ENCODE data around the gene CYLD. TPM values are rescaled to one million over a fixed set of nuclear protein-coding genes. Genes with fewer than 3 reads are reported as not detected.

The CYLD gene
- total and polyA plus RNA-seq, 10 of the 15 experiments (the other 5 are each of a cell fraction or from before 2014, with no cell fraction given): 19.2 to 106 (median 46.1) TPM

DNA sequence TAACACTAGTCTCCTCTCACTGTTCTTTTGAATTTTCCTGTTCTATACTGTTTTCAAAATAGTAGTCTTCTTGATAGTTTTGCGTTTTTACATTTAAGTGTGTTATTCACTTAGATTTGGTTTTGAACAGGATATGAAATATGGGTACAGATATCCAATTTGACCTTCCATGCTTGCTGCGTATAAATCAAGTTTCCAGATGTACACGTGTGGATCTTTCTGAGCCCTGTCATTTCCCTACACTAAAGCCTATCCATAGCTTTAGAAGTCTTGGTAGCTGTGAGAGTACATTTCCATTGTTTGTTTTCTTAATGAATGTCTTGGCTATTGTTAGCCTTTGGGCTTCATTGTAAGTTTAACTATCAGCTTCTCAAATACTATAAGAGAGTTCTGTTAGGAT, 20.4 kb downstream of the CYLD start:
- WGBS (ENCODE audit: insufficient coverage, insufficient replicate concordance, low lambda C conversion rate, missing lambda C conversion rate): 99% methylated on average over 3 of the region's 3 CpGs
- Histone ChIP-seq H3K9ac (ENCODE audit: control insufficient read depth, insufficient read depth, low read length) (no peak overlapping the region), H3K4me3 (no peak overlapping the region), H3K27me3 (replicated peaks in 1 of 2; ENCODE audit: control insufficient read depth in 2 of 2, insufficient read depth in 2 of 2, low read length in 1 of 2) (no peaks in the 10 kb centered on the region), H3K9me3 (replicated peaks; ENCODE audit: control insufficient read depth, insufficient read depth, low read length) (peaks cover 20% of the 10 kb centered on the region), H3K27ac (ENCODE audit: control insufficient read depth, insufficient read depth) (no peak overlapping the region), H4K20me1 (ENCODE audit: control insufficient read depth, insufficient read depth) (no peaks in the 10 kb centered on the region), H3K4me2 (ENCODE audit: control insufficient read depth, insufficient read depth) (no peak overlapping the region), H3K79me2 (ENCODE audit: control insufficient read depth, insufficient read depth, low read length) (peaks cover 55% of the 10 kb centered on the region), H3K4me1 (ENCODE audit: control insufficient read depth, insufficient read depth, low read length) (no peaks in the 10 kb centered on the region), H2AFZ (ENCODE audit: control insufficient read depth, low read depth, low read length) (no peak overlapping the region), H3K36me3 (ENCODE audit: control insufficient read depth in 2 of 2, insufficient read depth in 2 of 2, low read length in 1 of 2) (peaks cover 0 to 25% of the 10 kb centered on the region in 2 experiments; a peak in 3 of 4 replicates)
- CTCF ChIA-PET: interaction anchor here (0.7 to 1.4 kb wide), 3 partner anchors 15 to 93 kb away, joined by 3 to 8 read pairs (median 5); no protein-coding TSS in a partner anchor
- no peak for DNase-seq (ENCODE audit: low read depth, low spot score)
- SMC1A ChIA-PET (ENCODE audit: uncharacterized antibody, unreplicated experiment): interaction anchor here (1.0 to 1.6 kb wide), 3 partner anchors 18 to 151 kb away, joined by 3 read pairs; no protein-coding TSS in a partner anchor
- POLR2A ChIA-PET: interaction anchor here (0.7 kb wide), 1 partner anchor 16 kb away, joined by 4 read pairs; no protein-coding TSS in a partner anchor
- in situ Hi-C loops (cut with MboI) (no loop called here), intact Hi-C loops (cut with micrococcal nuclease; ENCODE audit: unreplicated experiment) (no loop called here)
- no peak for ATAC-seq
- RAD21 ChIA-PET (ENCODE audit: unreplicated experiment): interaction anchor here (0.9 kb wide), 1 partner anchor 15 kb away, joined by 4 read pairs; no protein-coding TSS in a partner anchor
- BruUV-seq (replicated peaks): no TSS peak
- FAIRE-seq: no peak
- TF ChIP-seq EZH2 (IDR thresholded peaks at IDR 0.05; ENCODE audit: borderline replicate concordance, control insufficient read depth, low read depth, low read length) (no peak), NFYB (IDR thresholded peaks at IDR 0.05; ENCODE audit: insufficient read depth, low read depth, low read length) (no peak), FOS (IDR thresholded peaks at IDR 0.05; ENCODE audit: borderline replicate concordance, extremely low read depth, insufficient read length) (no peak), POU2F2 (IDR thresholded peaks at IDR 0.05; ENCODE audit: borderline replicate concordance, low read depth, low read length) (no peak), NRF1 (conservative IDR thresholded peaks at IDR 0.05; ENCODE audit: low read depth, low read length) (no peak)
- TF ChIP-seq, protein P1, sequence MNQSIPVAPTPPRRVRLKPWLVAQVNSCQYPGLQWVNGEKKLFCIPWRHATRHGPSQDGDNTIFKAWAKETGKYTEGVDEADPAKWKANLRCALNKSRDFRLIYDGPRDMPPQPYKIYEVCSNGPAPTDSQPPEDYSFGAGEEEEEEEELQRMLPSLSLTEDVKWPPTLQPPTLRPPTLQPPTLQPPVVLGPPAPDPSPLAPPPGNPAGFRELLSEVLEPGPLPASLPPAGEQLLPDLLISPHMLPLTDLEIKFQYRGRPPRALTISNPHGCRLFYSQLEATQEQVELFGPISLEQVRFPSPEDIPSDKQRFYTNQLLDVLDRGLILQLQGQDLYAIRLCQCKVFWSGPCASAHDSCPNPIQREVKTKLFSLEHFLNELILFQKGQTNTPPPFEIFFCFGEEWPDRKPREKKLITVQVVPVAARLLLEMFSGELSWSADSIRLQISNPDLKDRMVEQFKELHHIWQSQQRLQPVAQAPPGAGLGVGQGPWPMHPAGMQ (IDR thresholded peaks at IDR 0.05; ENCODE audit: borderline replicate concordance): no peak
- TF ChIP-seq, protein P2, sequence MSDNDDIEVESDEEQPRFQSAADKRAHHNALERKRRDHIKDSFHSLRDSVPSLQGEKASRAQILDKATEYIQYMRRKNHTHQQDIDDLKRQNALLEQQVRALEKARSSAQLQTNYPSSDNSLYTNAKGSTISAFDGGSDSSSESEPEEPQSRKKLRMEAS (IDR thresholded peaks at IDR 0.05; ENCODE audit: low read depth, low read length): no peak
- TF ChIP-seq, protein P3, sequence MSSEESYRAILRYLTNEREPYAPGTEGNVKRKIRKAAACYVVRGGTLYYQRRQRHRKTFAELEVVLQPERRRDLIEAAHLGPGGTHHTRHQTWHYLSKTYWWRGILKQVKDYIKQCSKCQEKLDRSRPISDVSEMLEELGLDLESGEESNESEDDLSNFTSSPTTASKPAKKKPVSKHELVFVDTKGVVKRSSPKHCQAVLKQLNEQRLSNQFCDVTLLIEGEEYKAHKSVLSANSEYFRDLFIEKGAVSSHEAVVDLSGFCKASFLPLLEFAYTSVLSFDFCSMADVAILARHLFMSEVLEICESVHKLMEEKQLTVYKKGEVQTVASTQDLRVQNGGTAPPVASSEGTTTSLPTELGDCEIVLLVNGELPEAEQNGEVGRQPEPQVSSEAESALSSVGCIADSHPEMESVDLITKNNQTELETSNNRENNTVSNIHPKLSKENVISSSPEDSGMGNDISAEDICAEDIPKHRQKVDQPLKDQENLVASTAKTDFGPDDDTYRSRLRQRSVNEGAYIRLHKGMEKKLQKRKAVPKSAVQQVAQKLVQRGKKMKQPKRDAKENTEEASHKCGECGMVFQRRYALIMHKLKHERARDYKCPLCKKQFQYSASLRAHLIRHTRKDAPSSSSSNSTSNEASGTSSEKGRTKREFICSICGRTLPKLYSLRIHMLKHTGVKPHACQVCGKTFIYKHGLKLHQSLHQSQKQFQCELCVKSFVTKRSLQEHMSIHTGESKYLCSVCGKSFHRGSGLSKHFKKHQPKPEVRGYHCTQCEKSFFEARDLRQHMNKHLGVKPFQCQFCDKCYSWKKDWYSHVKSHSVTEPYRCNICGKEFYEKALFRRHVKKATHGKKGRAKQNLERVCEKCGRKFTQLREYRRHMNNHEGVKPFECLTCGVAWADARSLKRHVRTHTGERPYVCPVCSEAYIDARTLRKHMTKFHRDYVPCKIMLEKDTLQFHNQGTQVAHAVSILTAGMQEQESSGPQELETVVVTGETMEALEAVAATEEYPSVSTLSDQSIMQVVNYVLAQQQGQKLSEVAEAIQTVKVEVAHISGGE (CRISPR knock-in tag; IDR thresholded peaks at IDR 0.05): no peak
- TF ChIP-seq, protein P4, sequence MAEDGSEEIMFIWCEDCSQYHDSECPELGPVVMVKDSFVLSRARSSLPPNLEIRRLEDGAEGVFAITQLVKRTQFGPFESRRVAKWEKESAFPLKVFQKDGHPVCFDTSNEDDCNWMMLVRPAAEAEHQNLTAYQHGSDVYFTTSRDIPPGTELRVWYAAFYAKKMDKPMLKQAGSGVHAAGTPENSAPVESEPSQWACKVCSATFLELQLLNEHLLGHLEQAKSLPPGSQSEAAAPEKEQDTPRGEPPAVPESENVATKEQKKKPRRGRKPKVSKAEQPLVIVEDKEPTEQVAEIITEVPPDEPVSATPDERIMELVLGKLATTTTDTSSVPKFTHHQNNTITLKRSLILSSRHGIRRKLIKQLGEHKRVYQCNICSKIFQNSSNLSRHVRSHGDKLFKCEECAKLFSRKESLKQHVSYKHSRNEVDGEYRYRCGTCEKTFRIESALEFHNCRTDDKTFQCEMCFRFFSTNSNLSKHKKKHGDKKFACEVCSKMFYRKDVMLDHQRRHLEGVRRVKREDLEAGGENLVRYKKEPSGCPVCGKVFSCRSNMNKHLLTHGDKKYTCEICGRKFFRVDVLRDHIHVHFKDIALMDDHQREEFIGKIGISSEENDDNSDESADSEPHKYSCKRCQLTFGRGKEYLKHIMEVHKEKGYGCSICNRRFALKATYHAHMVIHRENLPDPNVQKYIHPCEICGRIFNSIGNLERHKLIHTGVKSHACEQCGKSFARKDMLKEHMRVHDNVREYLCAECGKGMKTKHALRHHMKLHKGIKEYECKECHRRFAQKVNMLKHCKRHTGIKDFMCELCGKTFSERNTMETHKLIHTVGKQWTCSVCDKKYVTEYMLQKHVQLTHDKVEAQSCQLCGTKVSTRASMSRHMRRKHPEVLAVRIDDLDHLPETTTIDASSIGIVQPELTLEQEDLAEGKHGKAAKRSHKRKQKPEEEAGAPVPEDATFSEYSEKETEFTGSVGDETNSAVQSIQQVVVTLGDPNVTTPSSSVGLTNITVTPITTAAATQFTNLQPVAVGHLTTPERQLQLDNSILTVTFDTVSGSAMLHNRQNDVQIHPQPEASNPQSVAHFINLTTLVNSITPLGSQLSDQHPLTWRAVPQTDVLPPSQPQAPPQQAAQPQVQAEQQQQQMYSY (CRISPR knock-in tag; IDR thresholded peaks at IDR 0.05): no peak
- TF ChIP-seq, protein P5, sequence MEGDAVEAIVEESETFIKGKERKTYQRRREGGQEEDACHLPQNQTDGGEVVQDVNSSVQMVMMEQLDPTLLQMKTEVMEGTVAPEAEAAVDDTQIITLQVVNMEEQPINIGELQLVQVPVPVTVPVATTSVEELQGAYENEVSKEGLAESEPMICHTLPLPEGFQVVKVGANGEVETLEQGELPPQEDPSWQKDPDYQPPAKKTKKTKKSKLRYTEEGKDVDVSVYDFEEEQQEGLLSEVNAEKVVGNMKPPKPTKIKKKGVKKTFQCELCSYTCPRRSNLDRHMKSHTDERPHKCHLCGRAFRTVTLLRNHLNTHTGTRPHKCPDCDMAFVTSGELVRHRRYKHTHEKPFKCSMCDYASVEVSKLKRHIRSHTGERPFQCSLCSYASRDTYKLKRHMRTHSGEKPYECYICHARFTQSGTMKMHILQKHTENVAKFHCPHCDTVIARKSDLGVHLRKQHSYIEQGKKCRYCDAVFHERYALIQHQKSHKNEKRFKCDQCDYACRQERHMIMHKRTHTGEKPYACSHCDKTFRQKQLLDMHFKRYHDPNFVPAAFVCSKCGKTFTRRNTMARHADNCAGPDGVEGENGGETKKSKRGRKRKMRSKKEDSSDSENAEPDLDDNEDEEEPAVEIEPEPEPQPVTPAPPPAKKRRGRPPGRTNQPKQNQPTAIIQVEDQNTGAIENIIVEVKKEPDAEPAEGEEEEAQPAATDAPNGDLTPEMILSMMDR (IDR thresholded peaks at IDR 0.05 in 2 of 3, conservative IDR thresholded peaks at IDR 0.05 in 1 of 3; ENCODE audit: control insufficient read depth in 2 of 3, extremely low read depth in 1 of 3, insufficient read depth in 1 of 3, low read depth in 3 of 3, low read length in 3 of 3): no peak
